OCI-LY7 (cell line): ENCODE results near the gene OPRL1.

Experiments
- CTCF ChIP-seq: fragments of 200-600 bp; sonication (generic); conservative IDR thresholded peaks from 2 replicates; pipeline ENCODE4 v1.5.1; 2014; ENCODE audit warnings: mild to moderate bottlenecking, antibody characterized with exemption, low read length, moderate library complexity, mixed read lengths
- EZH2phosphoT487 ChIP-seq: fragments of 200-600 bp; sonication (generic); IDR thresholded peaks from 2 replicates; pipeline ENCODE4 v1.6.1; 2018; ENCODE audit warnings: low read depth, borderline replicate concordance, mild to moderate bottlenecking, mixed run types, antibody characterized with exemption, low read length, moderate library complexity, mixed read lengths

- TF ChIP-seq EZH2phosphoT487 (no peak), CTCF (no peak)
Observed at GRCh38 chr20:64076061-64076997, 3.6 kb upstream of the OPRL1 start.
